ENCODE measurements around the gene CARS2. TPM values are rescaled to one million over a fixed set of nuclear protein-coding genes. Genes with fewer than 3 reads are reported as not detected.

The CARS2 gene
- total RNA-seq, 6 experiments from 2014 or later, result 50.1 to 68.0 (median 52.9) TPM

- DNase-seq, result no peak
- H3K4me3 Mint-ChIP-seq, result no peak overlapping the region
- peaks cover 5% of the 10 kb centered on the region; the same call in 1 of the 2 replicates for H3K27me3 Mint-ChIP-seq (ENCODE audit: insufficient read depth)
- H3K36me3 Mint-ChIP-seq (ENCODE audit: low read depth), result peaks cover 9% of the 10 kb centered on the region
- TF ChIP-seq CTCF (IDR thresholded peaks at IDR 0.05), result no peak
- H3K27ac Mint-ChIP-seq, result peak overlapping the region; percentile 36
- no peaks in the 10 kb centered on the region for H3K4me1 Mint-ChIP-seq (ENCODE audit: low read depth)
- no peaks in the 10 kb centered on the region for H3K9me3 Mint-ChIP-seq
Observed at GRCh38 chr13:110626521-110626920, 79.4 kb downstream of the CARS2 start.

GRCh38 chr13:110625771-110626321 is 80.1 kb downstream of the CARS2 start:
- no peak for DNase-seq
- peaks cover 9% of the 10 kb centered on the region for H3K36me3 Mint-ChIP-seq (ENCODE audit: low read depth)
- peak overlapping the region; percentile 36; the same call in 1 of the 2 replicates for H3K27ac Mint-ChIP-seq
- no peaks in the 10 kb centered on the region for H3K9me3 Mint-ChIP-seq
- H3K4me3 Mint-ChIP-seq, result no peak overlapping the region
- H3K27me3 Mint-ChIP-seq (ENCODE audit: insufficient read depth), result peaks cover 4% of the 10 kb centered on the region; the same call in 1 of the 2 replicates
- no peak for TF ChIP-seq CTCF (IDR thresholded peaks at IDR 0.05)
- H3K4me1 Mint-ChIP-seq (ENCODE audit: low read depth), result no peaks in the 10 kb centered on the region

- DNase-seq, result no peak
- Mint-ChIP-seq H3K9me3 (no peaks in the 10 kb centered on the region), H3K4me1 (ENCODE audit: low read depth) (no peaks in the 10 kb centered on the region), H3K4me3 (no peak overlapping the region), H3K27me3 (ENCODE audit: insufficient read depth) (peaks cover 2% of the 10 kb centered on the region; the same call in 1 of the 2 replicates), H3K27ac (peak overlapping the region; percentile 24; the same call in 1 of the 2 replicates), H3K36me3 (ENCODE audit: low read depth) (peaks cover 9% of the 10 kb centered on the region)
- TF ChIP-seq CTCF (IDR thresholded peaks at IDR 0.05), result no peak
Observed at GRCh38 chr13:110624766-110625756, 80.9 kb downstream of the CARS2 start.

- Mint-ChIP-seq H3K4me3 (no peak overlapping the region), H3K27me3 (ENCODE audit: insufficient read depth) (no peaks in the 10 kb centered on the region; the same call in 1 of the 2 replicates), H3K4me1 (ENCODE audit: low read depth) (peaks cover 23% of the 10 kb centered on the region), H3K36me3 (ENCODE audit: low read depth) (no peaks in the 10 kb centered on the region; the same call in 1 of the 2 replicates), H3K27ac (no peak overlapping the region), H3K9me3 (no peaks in the 10 kb centered on the region)
- no peak for TF ChIP-seq CTCF (IDR thresholded peaks at IDR 0.05)
- DNase-seq, result no peak
Observed at GRCh38 chr13:110620596-110620995, 85.3 kb downstream of the CARS2 start.

GRCh38 chr13:110618780-110619179 is 87.1 kb downstream of the CARS2 start:
- Mint-ChIP-seq H3K27me3 (ENCODE audit: insufficient read depth) (peaks cover 2% of the 10 kb centered on the region), H3K9me3 (peaks cover 4% of the 10 kb centered on the region), H3K4me3 (no peak overlapping the region), H3K27ac (no peak overlapping the region), H3K36me3 (ENCODE audit: low read depth) (peaks cover 5% of the 10 kb centered on the region), H3K4me1 (ENCODE audit: low read depth) (peaks cover 29% of the 10 kb centered on the region)
- no peak for TF ChIP-seq CTCF (IDR thresholded peaks at IDR 0.05)
- DNase-seq, result no peak
